GM10847 (cell line): ENCODE data around the gene APPL2.

Source experiments
- POLR2A ChIP-seq: IDR thresholded peaks from 2 replicates; pipeline ENCODE4 v1.6.1; 2011; ENCODE audit not compliant: insufficient read length; ENCODE audit errors: extremely low read depth

The APPL2 gene

DNA sequence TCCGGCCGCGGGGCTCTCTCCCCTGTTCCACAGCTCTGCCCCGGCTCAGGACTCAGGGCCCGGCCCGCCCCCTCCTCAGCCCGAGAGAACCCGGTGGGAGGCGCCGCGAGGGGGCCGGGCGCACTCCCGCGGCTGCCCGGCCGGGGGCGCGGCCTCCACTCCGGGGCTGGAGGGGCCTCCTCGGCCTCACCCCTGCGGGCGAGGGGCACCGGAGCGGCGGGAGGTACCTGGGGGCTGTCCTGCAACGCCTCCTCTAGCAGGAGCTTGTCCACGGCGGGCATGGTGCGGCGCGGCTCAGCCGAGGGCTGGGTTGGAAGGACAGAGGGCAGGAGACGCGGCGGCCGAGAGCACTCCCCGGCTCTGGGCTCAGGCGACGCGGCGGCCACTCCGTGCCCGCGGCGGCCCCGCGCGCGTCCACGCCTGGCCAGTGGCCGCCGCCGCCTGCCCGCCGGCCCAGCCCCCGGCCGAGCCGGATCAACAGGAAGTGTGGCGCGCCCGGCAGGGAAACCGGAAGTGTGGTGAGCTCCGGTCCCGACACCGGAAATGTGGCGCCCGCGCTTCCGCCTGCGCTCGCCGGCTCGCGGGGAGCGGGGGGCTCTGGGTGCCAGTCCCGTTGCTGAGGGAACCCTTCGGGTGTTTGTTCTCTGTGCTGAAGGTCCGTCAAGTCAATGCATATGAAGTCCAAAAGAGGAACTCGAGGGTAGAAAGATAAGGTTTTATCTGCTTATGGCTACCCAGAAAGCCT, at the start of gene APPL2:
Gene APPL2, minus strand, starts transcription at position 443 of the 745 bp plus-strand sequence. Its CDS starts 162 bp downstream, at position 281.
- TF ChIP-seq POLR2A: peak; percentile 81

DNA sequence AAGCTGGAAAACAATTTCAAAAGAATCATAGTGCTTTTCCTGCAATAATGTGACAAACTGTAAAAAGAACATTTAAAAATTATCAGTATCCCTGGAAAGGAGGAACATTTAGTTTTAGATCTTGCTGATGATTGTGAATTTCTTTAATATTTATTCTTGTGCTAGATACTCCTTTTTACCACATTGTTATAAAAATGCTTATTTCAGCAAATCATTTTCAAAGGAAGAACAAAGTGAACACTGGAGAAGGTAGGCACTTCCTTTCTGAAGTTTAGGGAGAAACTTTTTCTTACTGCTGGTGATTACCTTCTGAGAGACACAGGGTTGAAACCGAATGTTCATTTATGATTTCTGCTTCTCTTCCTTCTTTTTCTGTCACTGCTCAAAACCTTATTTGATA, 49.4 kb upstream of the APPL2 start:
- TF ChIP-seq POLR2A: no peak

DNA sequence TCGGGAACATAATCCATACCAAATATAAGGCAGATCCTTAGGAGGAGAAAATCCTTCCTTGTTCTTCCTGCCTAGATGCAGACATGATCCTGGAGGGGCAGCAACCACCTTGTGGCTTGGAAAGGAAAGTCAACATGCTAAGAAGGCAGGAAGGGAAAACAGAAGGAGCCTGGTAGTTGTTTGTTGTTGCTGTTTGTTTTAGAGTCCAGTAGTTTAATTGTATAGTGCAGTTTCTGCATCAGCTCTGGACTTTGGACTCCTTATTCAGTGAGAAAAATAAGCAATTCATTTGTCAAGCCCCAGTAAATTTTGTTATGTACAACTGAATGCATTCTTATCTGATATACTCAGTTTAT, 45.7 kb upstream of the APPL2 start:
- TF ChIP-seq POLR2A: no peak

DNA sequence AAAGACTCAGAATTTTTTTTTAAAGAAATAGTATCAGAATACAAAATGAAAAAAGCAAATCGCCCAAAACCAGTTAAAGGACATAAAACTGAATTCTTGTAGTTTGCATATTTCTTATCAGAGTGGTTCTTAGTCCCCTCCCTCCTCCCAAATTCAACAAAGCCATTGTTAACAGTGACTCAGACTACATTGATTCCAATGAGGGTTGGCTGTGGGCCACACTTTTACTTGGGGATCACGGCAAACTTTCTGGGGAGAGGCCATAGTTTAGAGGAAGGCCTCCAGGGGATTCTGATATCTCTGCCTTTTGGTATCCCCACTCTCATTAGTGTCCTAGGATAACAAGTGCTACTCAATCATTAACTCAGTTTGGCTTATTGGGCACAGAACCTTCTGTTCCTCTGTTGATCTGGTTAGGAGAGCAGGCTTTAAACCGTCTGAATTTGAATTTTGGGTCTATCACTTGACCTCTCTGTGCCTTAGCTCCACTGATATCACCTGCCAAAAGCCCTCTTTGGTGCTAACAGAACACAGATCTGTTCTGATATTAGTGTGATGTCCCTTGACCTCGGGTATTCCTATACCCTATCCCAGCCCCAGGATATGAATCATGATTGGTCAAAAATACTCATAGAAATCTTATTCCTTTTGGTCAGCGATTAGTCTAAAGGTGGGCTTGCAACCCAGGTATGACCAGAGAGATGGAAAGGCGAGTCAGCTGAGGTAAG, 45.2 kb upstream of the APPL2 start:
- no peak for TF ChIP-seq POLR2A

- no peak for TF ChIP-seq POLR2A
Measured at GRCh38 chr12:105279460-105280056, 43.6 kb upstream of the APPL2 start.

- TF ChIP-seq POLR2A: no peak
Measured at GRCh38 chr12:105278043-105278697, 42.2 kb upstream of the APPL2 start.

- TF ChIP-seq POLR2A: no peak
Measured at GRCh38 chr12:105275997-105276733, 40.2 kb upstream of the APPL2 start.

GRCh38 chr12:105274571-105274970, 38.6 kb upstream of the APPL2 start:
- no peak for TF ChIP-seq POLR2A

- no peak for TF ChIP-seq POLR2A
Measured at GRCh38 chr12:105273601-105274000, 37.6 kb upstream of the APPL2 start.

DNA sequence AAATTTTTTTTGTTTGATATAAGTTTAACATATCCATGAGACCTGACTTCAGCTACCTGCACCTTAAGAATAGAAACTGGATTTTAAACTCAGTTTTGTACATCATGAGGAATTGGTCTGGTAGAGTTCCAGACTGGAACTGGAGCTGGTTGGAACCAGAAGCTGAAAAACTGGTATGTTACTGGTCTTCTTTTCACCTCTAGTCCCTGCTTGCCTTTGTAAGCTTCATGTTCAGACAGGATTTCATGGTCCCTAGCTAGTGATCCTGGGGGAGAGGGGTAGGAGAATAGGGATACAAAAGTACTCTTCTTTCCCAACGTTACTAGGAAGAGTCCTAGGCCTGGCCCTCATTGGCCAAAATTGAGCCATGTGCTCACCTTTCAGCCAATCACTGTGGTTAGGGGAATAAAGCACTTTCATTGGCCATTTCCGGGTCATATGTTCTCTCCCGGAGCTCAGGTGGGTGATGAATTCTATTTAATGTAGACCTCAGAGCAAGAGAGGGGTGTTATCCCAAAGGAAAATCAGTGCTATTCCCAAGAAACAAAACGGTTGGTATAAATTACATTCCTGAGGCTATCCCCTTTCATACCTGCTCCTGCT, 36.9 kb upstream of the APPL2 start:
- no peak for TF ChIP-seq POLR2A

GRCh38 chr12:105272152-105272551, 36.2 kb upstream of the APPL2 start:
- no peak for TF ChIP-seq POLR2A

DNA sequence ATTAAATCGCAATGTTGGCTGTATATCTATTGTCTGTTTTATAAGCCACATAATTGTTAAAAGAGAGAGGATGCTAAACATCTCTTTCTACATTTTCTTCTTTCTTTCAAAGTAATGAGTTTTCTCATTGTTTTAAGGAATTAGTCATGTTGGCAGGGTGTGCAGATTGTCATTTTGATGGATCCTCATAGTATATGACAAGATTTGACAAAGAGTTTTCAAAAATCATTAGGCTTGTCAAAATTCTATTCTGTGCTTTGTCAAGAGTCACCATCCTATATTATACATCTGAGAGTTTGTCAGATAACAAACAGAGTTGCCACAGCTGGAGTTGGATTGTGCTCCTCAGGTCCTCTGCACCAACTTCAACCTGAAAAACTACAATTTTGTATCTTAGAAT, 35.4 kb upstream of the APPL2 start:
- TF ChIP-seq POLR2A: no peak

DNA sequence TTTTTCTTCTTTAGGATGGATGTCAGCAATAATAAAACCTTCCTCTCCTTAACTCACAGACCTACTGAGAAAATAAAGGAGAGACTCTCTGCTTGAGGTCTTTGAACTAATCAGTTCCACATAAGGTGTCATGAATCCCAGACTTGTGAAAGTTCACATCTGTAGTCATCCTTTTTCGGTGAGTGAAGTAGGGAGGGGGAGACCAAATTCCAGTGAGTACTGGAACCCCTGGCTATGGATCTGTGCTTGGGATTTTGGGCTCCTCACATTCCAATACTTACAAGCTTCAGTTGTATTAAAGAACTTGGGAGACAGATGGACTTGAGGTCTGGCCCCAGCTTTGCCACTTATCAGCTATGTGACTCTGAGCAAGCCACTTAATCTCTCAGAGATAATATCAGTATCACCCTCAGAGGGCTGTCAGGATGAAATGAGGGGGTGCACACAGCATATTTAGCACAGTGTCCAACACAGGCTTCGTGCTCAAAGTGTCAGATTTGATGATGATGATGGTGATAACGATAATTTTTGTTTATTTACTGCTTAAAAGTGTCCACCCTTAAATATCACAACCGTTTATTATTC, 34.8 kb upstream of the APPL2 start:
- TF ChIP-seq POLR2A: no peak

DNA sequence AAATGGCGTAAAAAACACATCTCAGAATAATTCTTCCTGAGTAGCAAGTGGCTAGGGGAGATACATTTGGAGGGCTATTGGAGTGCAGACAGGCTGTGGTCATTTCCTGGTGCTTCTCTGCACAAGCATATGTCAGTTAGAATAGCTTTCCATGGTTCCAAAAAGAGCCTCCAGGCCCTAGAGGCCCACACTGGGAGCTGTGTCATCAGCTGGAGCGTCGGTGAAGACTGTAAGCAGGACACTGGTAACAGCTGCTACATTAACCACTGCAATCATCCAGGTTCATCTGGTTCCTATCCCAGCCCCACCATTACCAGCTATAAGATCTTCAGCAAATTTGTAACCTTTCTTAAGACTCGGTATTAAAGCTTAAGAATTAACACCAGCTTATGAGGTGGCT, 31.7 kb upstream of the APPL2 start:
- TF ChIP-seq POLR2A: no peak
